ENCODE results near the gene EBNA1BP2.

- TF ChIP-seq, protein P1, sequence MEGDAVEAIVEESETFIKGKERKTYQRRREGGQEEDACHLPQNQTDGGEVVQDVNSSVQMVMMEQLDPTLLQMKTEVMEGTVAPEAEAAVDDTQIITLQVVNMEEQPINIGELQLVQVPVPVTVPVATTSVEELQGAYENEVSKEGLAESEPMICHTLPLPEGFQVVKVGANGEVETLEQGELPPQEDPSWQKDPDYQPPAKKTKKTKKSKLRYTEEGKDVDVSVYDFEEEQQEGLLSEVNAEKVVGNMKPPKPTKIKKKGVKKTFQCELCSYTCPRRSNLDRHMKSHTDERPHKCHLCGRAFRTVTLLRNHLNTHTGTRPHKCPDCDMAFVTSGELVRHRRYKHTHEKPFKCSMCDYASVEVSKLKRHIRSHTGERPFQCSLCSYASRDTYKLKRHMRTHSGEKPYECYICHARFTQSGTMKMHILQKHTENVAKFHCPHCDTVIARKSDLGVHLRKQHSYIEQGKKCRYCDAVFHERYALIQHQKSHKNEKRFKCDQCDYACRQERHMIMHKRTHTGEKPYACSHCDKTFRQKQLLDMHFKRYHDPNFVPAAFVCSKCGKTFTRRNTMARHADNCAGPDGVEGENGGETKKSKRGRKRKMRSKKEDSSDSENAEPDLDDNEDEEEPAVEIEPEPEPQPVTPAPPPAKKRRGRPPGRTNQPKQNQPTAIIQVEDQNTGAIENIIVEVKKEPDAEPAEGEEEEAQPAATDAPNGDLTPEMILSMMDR (conservative IDR thresholded peaks at IDR 0.05; ENCODE audit: low read depth, low read length): no peak
- no peak for TF ChIP-seq EZH2 (IDR thresholded peaks at IDR 0.05; ENCODE audit: low read length, unreplicated experiment)
These were observed 32.3 kb upstream of the EBNA1BP2 start for GRCh38 chr1:43204394-43204793.

Measured in PC-3 (cell line).